ENCODE measurements around the gene EPS8L3. TPM values are rescaled to one million over a fixed set of nuclear protein-coding genes. Genes with fewer than 3 reads are reported as not detected.

Gene EPS8L3
- total RNA-seq, 1 experiment from 2014 or later, result not detected

- H3K9me3 ChIP-seq (replicated peaks), result no peaks in the 10 kb centered on the region
- H3K4me3 ChIP-seq, result no peak overlapping the region
- DNase-seq, result no peak
- no peaks in the 10 kb centered on the region for H3K36me3 ChIP-seq
- H3K4me1 ChIP-seq, result peaks cover 8% of the 10 kb centered on the region
- H3K27ac ChIP-seq, result no peak overlapping the region
- H3K27me3 ChIP-seq, result no peaks in the 10 kb centered on the region
These were observed 13.7 kb upstream of the EPS8L3 start for GRCh38 chr1:109777436-109777835.

- Histone ChIP-seq H3K9me3 (replicated peaks) (no peaks in the 10 kb centered on the region), H3K36me3 (no peaks in the 10 kb centered on the region), H3K4me3 (no peak overlapping the region), H3K4me1 (peaks cover 3% of the 10 kb centered on the region), H3K27ac (no peak overlapping the region), H3K27me3 (no peaks in the 10 kb centered on the region)
- peak; percentile 82 to 94 for DNase-seq
These were observed 13.2 kb upstream of the EPS8L3 start for GRCh38 chr1:109776911-109777310.

- DNase-seq, result no peak
- Histone ChIP-seq H3K4me1 (0 out of 2 replicates have a peak, but pooled peaks cover under 1% of the 10 kb centered on the region), H3K36me3 (no peaks in the 10 kb centered on the region), H3K27me3 (no peaks in the 10 kb centered on the region; the same call in 1 of the 2 replicates), H3K4me3 (no peak overlapping the region), H3K9me3 (replicated peaks) (no peaks in the 10 kb centered on the region), H3K27ac (no peak overlapping the region)
These were observed 12.6 kb upstream of the EPS8L3 start for GRCh38 chr1:109776206-109776835.

- no peak for DNase-seq
- 0 out of 2 replicates have a peak, but pooled peaks cover 6% of the 10 kb centered on the region for H3K4me1 ChIP-seq
- no peaks in the 10 kb centered on the region for H3K9me3 ChIP-seq (replicated peaks)
- no peak overlapping the region for H3K4me3 ChIP-seq
- H3K27ac ChIP-seq, result no peak overlapping the region
- peaks cover 8% of the 10 kb centered on the region for H3K27me3 ChIP-seq
- no peaks in the 10 kb centered on the region for H3K36me3 ChIP-seq
These were observed 11.7 kb upstream of the EPS8L3 start for GRCh38 chr1:109775398-109775797.

GRCh38 chr1:109773900-109774485 is 10.3 kb upstream of the EPS8L3 start:
- Histone ChIP-seq H3K4me3 (no peak overlapping the region), H3K36me3 (no peaks in the 10 kb centered on the region), H3K9me3 (replicated peaks) (no peaks in the 10 kb centered on the region), H3K27me3 (peaks cover 12% of the 10 kb centered on the region), H3K4me1 (0 out of 2 replicates have a peak, but pooled peaks cover 6% of the 10 kb centered on the region), H3K27ac (no peak overlapping the region)
- no peak for DNase-seq

- peak; percentile 76 to 84 for DNase-seq
- Histone ChIP-seq H3K9me3 (replicated peaks) (no peaks in the 10 kb centered on the region), H3K36me3 (no peaks in the 10 kb centered on the region), H3K27ac (no peak overlapping the region), H3K4me3 (no peak overlapping the region), H3K27me3 (peaks cover 12% of the 10 kb centered on the region), H3K4me1 (0 out of 2 replicates have a peak, but pooled peaks cover 6% of the 10 kb centered on the region)
These were observed 9.6 kb upstream of the EPS8L3 start for GRCh38 chr1:109773203-109773899.

- Histone ChIP-seq H3K27ac (no peak overlapping the region), H3K9me3 (replicated peaks) (no peaks in the 10 kb centered on the region), H3K27me3 (peaks cover 12% of the 10 kb centered on the region), H3K36me3 (no peaks in the 10 kb centered on the region), H3K4me3 (no peak overlapping the region), H3K4me1 (0 out of 2 replicates have a peak, but pooled peaks cover 6% of the 10 kb centered on the region)
- no peak for DNase-seq
These were observed 9.0 kb upstream of the EPS8L3 start for GRCh38 chr1:109772658-109773202.

- Histone ChIP-seq H3K27me3 (peaks cover 12% of the 10 kb centered on the region), H3K4me1 (0 out of 2 replicates have a peak, but pooled peaks cover 6% of the 10 kb centered on the region), H3K9me3 (replicated peaks) (no peaks in the 10 kb centered on the region), H3K4me3 (no peak overlapping the region), H3K27ac (no peak overlapping the region), H3K36me3 (no peaks in the 10 kb centered on the region)
- no peak for DNase-seq
These were observed 8.3 kb upstream of the EPS8L3 start for GRCh38 chr1:109771712-109772657.

- Histone ChIP-seq H3K9me3 (replicated peaks) (no peaks in the 10 kb centered on the region), H3K4me1 (0 out of 2 replicates have a peak, but pooled peaks cover 6% of the 10 kb centered on the region), H3K4me3 (no peak overlapping the region), H3K36me3 (no peaks in the 10 kb centered on the region), H3K27ac (no peak overlapping the region), H3K27me3 (peaks cover 19% of the 10 kb centered on the region)
- peak; percentile 16 to 17 for DNase-seq
These were observed 6.8 kb upstream of the EPS8L3 start for GRCh38 chr1:109770331-109771095.

- no peaks in the 10 kb centered on the region for H3K9me3 ChIP-seq (replicated peaks)
- no peak for DNase-seq
- H3K4me3 ChIP-seq, result no peak overlapping the region
- no peaks in the 10 kb centered on the region for H3K36me3 ChIP-seq
- no peak overlapping the region for H3K27ac ChIP-seq
- peaks cover 21% of the 10 kb centered on the region for H3K27me3 ChIP-seq
- H3K4me1 ChIP-seq, result 0 out of 2 replicates have a peak, but pooled peaks cover 6% of the 10 kb centered on the region
These were observed 5.8 kb upstream of the EPS8L3 start for GRCh38 chr1:109769330-109770078.

- no peak overlapping the region for H3K27ac ChIP-seq
- DNase-seq, result no peak
- peaks cover 24% of the 10 kb centered on the region for H3K27me3 ChIP-seq
- no peak overlapping the region for H3K4me3 ChIP-seq
- H3K4me1 ChIP-seq, result 0 out of 2 replicates have a peak, but pooled peaks cover 6% of the 10 kb centered on the region
- no peaks in the 10 kb centered on the region for H3K9me3 ChIP-seq (replicated peaks)
- H3K36me3 ChIP-seq, result no peaks in the 10 kb centered on the region
These were observed 5.1 kb upstream of the EPS8L3 start for GRCh38 chr1:109768820-109769219.

GRCh38 chr1:109768335-109768650 is 4.6 kb upstream of the EPS8L3 start:
- Histone ChIP-seq H3K27me3 (peaks cover 26% of the 10 kb centered on the region), H3K4me1 (0 out of 2 replicates have a peak, but pooled peaks cover 6% of the 10 kb centered on the region), H3K27ac (no peak overlapping the region), H3K9me3 (replicated peaks) (no peaks in the 10 kb centered on the region), H3K36me3 (no peaks in the 10 kb centered on the region), H3K4me3 (no peak overlapping the region)
- DNase-seq, result no peak

Data from SJCRH30 (cell line).